GM19238 (cell line): Measurements from ENCODE around the gene ARHGEF28.

Experiments
- DNase-seq: peaks from one replicate; pipeline ENCODE4 v3.0.0; 2011; ENCODE audit warnings: low spot score; ENCODE audit not compliant: insufficient read length

Gene ARHGEF28

DNA sequence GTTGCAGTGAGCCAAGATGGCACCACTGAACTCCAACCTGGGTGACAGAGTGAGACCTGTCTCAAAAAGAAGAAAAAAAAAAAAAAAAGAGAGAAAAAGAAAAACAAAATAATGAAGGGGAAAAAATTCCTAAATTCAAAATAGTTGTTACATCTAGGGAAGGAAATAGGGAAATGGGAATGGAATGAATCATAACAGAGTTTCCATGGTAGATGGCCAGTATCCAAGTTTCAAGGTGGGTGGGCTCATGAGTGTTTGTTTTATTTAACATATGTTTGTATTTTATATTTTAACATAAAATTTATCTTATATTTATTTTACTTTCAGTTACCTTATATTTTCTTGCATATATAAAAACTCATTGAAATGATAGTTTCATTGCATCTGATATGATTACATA lies 215.6 kb downstream of the ARHGEF28 start:
- no peak for DNase-seq

DNA sequence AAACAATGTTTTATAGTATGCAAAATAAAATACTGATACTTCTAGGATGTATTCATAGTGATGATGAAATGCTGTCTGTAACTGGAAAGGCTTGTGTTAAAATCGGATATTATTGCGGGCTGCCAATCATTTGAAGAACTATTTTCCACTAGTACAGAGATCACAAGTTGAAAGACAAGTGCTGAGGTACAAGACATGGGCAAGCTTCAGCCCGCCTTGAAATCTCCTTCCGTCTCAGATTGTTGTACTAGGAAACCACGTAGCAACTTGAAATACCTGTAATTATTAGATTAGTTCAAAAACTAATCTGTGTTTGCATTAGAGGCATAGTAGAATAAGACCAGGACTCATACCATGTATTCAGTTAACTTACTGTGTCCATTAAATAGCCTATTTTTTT lies 218.2 kb downstream of the ARHGEF28 start:
- DNase-seq, result no peak

DNA sequence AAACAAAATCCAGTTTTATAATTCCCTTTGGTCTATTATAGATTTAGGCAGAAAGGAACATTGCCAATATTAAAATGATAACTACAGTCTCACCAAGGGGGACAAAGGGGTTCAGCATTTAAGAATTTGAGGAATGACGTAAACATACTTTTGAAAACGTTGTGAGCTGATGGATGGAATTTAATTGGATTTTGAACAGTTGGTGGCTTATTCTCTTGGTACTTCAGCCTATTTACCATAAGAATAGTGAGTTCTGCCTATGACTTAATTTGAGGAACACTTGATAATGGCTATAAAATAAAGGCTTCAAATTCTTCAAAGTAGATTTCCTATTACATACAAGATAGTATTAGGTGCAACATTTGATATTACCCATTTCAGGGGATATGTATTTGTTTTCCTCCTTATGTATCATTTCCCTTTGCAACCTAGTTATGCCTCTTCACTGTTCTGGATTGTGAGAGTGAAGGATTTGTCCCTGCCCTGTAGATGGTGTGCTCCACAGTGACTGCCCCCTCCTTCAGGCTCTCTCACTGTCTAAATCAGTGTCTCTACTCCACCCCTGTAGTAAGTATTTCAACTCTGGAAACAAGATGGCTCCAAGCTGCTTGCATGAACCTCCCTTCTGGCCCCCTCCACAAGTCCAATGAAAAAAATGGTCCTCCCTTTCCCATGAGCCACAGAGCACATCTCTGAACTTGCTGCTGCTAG lies 225.6 kb downstream of the ARHGEF28 start:
- no peak for DNase-seq

DNA sequence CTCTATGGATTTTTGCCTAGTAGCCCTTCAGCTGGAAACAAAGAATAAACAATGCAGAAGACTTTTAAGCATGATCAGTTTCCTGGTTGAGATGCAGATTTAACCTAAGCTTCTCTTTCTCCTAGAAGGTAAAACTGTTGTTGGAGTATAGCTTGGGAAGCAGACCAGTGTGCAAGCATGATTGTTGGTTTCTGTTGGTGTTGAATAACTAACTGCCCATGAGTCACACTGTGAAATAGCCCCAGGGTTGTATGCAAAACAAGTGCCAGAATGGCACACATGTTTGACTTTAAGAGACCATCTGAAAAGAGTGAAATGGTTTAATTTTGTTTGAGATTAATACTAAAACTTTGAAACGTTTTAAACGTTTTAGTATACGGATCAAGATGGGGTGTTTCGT lies 227.1 kb downstream of the ARHGEF28 start:
- no peak for DNase-seq

DNA sequence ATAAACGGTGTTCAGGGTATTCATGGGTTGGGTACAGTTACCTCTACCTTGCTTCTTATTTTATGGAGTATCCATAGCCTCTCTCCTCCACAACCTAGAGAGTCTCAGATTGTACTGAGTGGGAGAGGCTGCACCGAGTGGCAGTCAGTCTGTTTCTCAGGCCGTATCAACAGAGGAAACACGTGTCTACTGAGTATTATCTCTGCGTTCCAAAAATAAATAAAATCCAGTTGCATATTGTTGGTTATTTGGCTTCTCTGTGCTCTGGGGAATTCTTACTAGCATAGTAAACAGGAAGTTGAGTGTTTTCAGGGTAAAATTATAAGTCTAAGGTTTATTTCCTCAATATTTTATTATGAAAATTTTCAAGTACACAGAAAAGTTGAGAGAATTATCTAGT lies 231.0 kb downstream of the ARHGEF28 start:
- DNase-seq, result no peak

DNA sequence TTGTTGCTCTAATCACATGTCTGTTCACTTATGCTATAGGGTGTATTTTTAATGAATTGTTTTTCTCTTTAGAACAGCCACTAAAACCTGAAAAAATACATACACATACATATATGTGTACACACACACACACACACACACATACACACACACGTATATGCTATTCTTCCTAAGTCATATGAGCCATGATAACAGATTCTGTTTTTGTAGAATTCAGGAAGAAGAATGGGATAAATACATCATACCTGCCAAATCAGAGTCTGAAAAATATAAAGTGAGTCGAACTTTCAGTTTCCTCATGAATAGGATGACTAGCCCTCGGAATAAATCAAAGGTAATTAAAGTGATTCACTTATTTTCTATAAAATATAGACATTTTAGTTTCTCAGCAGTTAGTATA lies 231.4 kb downstream of the ARHGEF28 start:
- no peak for DNase-seq

DNA sequence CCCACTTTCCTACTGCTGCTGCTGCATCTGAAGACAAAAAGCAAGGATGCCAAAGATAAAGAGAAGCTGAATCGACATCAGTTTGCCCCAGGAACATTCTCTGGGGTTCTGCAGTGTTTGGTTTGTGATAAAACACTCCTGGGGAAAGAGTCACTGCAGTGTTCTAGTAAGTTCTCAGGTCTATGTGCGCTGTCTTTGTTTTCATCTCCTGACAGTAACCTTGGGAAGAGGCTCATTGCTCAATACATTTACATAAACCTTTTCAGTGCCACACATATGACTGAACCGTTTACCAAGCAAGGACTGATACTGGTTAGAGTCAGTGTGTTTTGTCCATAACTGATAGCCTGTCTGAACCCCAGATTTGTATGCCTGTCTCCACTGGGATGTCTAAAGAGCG lies 232.1 kb downstream of the ARHGEF28 start:
- DNase-seq, result no peak

DNA sequence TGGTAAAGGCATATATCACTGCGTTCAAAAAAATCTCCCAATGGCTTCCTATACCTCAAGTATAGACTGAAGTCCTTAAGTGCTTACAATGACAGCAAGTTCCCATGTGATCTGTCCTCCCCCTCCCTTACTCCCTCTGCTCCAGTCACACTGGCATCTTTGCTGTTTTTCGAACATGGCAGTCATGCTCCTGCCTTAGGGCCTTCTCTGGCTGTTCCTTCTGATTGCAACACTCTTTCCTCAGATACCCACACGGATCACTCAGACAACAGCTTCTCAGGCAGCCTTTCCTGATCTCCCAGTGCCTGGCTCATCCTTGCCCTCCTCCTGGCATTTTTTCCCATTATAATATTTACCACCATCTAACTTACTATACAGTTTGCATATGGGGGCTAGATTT lies 232.8 kb downstream of the ARHGEF28 start:
- DNase-seq, result no peak

DNA sequence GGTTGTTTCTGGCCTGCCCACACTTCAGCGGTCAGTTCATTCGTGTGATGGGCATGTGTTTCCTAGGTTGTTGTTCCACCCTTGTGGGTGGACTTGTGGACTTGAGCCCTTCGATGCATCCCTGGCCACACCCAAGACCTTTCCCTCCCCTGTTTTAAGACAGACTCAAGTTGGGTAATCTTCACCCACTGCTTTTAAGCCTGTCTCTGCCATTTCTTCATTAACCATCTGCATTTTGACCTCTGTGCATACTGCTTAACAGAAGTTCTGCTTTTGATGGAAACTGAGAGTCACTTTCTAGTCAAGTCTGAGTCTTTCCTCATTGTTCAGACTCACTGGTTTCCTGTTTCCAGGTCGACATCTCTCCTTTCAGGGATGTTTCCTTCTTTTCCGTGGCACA lies 233.7 kb downstream of the ARHGEF28 start:
- DNase-seq, result no peak

DNA sequence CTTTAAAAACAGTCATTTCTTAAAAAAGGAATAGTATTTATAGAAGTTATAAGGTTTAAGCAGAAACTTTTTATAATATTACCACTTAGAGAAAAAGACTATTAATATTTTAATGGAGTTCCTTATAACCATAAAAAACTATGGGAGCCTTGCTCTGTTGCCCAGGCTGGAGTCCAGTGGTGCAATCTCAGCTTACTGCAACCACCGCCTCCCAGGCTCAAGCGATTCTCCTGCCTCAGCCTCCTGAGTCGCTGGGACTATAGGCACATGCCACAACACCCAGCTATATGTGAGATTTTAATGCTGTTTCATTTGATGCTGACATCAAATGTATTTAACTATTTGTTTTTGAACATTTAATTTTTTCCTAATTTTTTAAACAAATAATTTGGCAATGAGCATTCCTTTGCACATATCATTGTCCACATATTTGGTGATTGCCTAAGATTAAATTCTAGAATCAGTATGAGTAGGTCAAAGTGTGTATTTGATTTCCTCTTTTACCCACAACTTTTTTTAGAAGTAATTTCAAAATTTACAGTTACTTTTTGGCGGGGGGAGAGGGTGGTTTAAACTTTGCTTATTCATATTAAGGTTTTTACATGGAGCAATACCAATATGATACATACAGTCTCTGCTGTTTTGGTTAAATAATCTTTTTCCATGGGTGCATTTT lies 235.5 kb downstream of the ARHGEF28 start:
- no peak for DNase-seq

DNA sequence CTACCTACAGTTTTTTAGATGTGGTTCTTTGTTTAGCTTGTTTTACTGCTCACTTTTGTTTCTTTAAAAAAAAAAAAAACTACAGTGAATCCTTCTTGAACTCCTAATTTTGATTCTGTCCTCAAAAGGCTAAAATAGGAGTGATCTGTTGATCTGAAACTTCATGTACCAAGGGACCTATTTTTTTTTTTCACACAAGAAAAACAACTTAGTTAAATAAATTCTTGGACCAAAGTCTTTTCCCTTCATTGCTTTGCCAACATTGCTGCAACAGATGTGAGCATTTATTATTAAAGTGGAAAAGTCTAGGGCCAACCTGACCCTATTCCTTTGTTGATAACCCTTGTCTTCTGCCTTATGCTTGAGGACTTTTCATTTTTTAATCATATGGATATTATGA lies 236.8 kb downstream of the ARHGEF28 start:
- DNase-seq, result no peak

DNA sequence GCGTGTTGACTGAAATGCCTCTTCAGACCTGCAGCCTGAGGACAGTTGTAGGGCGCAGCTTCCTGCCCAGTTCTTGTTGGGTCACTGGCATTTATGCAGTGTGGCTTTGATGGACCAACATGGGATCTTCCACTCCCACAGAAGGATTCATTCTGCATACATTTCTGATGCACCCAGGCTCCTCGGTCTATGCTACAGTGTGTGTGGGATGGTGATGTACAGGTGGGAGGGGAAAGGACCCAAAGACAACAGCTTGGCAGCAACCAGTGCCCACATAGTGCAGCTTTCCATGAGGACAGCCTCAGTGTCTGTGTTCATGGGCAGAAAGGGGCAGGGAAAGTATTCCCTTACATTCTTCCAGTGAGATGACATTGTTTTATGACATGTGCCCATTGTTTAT lies 237.9 kb downstream of the ARHGEF28 start:
- no peak for DNase-seq

DNA sequence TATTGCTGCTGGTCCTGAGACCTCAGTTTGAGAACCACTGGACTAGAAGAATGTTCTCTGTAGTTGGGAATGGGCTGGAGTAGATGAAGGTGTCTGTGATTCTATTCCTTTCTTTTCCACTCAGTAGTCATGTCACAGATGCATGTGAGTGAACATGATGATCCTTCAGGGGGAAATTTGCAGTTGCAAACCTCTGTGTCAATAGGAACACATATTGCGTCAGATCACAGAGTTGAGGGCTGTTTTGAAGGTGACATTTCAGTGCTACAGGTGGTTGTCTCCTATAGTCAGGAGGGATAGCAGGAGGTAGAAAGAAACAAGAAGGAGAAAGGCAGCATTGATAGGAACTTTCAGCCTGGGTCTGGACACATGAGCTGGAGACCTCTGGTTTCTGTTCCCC lies 239.3 kb downstream of the ARHGEF28 start:
- no peak for DNase-seq

DNA sequence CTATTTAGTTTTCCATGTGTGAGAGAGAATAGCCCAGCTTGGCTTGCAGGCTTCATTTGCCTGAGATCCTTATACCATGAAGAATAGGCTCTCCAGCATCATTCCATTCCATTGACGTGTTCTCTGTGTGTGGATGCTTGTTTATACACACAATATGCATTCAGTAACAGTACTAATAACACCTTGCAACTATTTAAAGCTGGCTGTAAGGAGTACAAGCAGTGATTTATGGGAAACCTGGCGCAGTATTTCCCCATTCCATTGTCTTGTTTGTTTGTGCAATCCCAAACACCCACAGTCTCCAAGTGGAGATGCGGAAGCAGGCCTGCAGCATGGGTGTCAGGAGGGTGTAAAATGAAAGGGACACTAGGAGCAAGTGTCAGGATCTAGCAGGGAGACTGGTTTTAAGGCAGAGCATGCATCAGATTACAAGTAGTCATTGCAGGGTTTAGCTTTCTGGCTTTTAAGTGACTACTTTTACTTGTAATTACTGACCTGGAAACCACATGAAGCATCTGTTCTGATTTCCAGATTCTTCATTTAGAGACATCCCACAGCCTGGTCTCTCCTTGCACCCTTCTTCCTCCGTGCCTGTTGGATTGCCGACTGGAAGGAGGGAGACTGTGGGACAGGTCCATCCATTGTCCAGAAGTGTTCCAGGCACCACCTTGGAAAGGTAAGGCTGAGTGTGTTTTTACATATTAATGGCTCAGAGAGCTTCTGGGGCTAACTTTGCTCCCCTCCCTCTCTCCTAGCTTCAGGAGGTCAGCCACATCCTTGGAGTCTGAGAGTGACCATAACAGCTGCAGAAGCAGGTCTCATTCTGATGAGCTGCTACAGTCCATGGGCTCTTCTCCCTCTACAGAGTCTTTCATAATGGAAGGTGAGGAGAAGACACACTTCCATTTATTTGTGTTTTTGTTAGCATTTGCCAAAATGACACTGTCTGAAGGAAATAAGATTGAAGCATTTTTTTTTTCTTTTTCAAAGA lies 241.6 kb downstream of the ARHGEF28 start:
- no peak for DNase-seq

DNA sequence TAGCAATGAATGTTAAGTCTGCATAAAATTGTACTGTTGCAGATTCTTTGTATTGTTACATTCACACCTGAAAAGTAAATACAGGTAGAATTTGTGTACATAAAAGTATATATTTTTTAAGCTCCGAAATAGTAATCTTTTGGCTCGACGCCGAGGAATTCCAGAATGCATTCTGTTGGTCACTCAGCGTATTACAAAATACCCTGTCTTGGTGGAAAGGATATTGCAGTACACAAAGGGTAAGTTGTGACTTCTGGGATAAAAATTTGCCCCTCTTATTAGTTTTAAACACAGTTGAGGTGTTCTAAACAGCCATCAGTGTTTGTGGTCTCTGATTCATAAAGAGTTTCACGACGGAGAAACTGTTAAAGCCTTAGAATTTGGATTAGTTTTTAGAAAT lies 257.6 kb downstream of the ARHGEF28 start:
- DNase-seq, result no peak

DNA sequence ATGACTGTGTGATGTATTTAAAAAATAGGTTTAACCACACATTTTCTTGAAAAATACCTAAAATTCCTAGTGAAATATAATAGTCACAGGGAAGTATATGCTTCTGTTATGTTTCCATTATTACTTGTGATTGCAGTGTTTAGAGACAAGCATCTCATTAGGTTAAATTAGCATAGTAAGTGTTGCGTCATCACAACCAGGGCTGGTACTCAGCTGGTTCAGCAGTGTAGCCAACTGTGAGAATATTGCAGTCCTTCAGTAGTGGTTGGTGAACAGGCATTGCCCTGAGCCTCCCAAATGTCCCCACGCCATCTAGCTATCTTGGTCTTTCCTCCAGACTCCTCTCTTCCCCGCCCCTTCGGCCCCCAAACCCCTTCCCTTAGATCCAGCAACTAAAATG lies 261.7 kb downstream of the ARHGEF28 start:
- no peak for DNase-seq

DNA sequence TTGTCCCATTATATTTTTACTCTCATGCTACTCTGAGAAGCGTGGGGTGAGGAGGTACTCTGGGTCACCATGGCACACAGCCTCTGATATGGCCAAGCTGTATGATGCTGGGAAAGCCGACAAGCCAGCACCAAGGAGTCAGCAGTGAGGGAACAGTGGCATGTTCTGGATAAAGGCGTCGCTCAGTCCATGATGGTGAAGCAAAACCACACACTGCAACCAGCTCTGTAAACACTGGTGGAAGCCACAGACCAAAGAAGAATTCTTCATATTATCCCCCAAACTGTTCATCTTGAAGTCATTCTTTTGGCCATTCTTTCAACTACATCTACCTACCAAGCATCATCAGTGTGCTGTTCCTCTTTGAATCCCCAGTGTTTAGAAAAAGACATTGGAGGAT lies 264.6 kb downstream of the ARHGEF28 start:
- no peak for DNase-seq

DNA sequence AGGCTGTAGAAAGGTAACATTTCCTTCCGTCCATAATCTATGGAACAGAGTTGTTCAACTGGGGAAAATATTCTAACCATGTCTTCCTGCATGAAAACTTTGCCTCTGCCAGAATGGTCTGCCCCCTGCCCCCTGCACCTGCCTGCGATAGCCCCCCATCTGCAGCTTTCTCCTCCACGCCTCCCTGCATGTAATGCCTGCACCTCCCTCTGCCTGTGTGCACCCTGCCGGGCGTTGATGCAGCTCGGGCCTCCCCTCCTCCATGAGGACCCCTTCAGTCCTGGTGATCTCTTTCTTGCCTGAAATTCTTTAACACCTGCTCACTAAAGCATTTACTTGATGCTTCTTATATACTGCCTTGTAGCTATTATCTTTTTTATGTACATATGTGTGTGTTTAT lies 266.2 kb downstream of the ARHGEF28 start:
- no peak for DNase-seq

DNA sequence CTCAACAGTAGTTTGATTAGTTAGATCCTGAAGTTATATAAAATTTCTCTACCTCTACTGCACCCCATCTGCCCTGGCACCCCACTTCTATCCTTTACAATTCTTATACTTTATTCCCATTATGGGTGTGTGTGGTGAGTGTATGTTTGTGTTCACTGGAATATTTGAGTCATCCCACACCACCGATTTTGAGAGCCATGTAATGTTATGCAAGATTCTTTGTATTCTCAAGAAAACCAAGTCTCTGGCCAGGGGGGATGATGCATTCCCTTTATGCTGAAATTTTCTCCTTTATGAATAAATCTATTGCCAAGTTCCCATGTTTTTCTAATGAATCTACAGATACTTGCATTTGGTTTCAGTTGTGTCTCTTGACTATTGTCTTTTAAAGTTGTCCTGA lies 266.8 kb downstream of the ARHGEF28 start:
- no peak for DNase-seq

DNA sequence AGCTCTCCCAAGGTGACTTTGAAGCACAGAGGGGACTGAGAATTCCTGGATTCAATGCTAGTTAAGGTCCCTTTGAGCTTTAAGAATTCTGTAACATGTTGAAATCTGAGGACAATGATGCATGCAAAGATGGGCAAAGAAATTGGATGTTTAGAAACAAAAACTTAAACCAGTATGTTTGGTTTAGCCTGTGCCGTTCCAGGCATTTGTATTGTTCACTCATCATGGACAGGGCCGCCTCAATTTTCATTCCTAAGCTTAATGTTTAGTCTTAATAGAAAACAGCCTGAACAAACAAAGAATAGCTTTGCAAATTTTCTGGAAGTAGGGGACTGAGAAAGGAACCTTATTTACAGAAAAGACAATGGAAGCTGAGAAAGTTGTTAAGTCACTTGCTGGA lies 267.8 kb downstream of the ARHGEF28 start:
- no peak for DNase-seq

DNA sequence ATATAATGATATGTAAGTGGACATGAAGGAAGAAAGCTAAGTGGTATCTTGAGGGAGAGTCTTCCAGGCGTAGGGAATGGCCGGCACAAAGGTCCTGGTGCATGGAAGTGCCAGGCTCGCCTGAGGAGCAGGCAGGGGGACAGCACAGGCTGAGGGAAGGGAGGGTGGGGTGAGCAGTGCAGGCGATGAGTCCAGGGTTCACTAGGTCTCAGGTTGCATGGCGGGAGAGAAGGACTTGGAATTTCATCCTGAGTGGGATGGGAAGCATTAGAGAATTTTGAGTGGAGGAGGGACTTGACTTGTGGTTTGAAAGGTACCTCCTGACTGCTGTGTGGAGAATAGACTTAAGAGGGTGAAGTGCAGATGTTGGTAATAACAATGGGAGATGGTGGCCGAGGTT lies 268.9 kb downstream of the ARHGEF28 start:
- DNase-seq, result no peak

DNA sequence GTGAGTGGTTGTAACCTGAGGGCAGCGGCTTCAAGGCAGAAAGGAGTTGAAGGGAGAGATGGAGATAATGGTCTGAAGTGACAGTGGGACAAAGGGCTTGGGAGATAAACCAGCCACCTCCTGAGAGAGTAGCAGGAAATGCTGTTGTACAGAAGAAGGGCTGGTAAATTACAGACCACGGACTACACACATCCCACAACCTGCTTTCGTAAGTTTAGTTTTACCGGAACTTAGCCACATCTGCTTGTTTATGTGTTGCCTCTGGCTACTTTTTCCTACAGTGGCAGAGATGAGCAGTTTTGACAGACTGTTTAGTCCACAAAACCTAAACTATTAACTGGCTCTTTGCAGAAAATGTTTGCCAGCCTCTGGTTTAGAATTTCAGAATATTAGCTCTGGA lies 269.5 kb downstream of the ARHGEF28 start:
- DNase-seq, result no peak
